Left renal cortex interstitium (tissue), 4 donors: Measurements from ENCODE around the gene HYAL3. TPM values are rescaled to one million over a fixed set of nuclear protein-coding genes. Genes with fewer than 3 reads are reported as not detected.
"Not testable (repeated sequence)": the region's sequence is repeated elsewhere in the genome, so short reads cannot be mapped to it uniquely, and the experiment has no call there.

Experiments
- DNase-seq, 4 donors: peaks; one replicate each; pipeline ENCODE4 v3.0.0-alpha.2; 2013; ENCODE audit warnings: low read depth in 4 of 4, low spot score in 2 of 4, missing footprints in 1 of 4
- polyA plus RNA-seq, 4 donors: library from polyadenylated mRNA; unstranded; fragments of 120-200 nt; gene quantifications; one replicate each; pipeline ENCODE4 v1.2.1, GENCODE V29; 2013; ENCODE audit not compliant: insufficient read length in 4 of 4

Gene HYAL3
- polyA plus RNA-seq, 4 donors, result 2.8 to 4.3 (median 3.6) TPM

DNA sequence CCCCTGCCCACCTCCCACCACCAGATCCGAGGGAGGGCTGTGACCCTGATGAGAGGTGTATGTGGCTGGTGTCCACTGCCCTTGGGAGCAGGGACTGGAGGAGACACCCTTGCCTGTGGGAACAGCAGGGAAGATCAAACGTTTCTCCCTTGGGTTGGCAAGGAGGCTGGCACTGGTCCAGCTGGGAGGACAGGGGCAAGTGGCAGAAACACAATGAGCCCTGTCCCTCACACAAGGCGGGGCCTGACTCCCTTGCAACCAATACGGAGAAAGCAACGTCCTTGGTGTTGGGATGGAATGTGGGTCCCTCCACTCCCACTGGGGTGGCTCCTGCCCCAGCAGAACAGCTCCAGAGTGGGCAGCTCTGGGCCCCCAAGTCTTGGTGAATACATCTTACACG, 18.1 kb upstream of the HYAL3 start:
- DNase-seq, result no peak

- DNase-seq, result no peak
Observed at GRCh38 chr3:50316657-50317242, 17.5 kb upstream of the HYAL3 start.

DNA sequence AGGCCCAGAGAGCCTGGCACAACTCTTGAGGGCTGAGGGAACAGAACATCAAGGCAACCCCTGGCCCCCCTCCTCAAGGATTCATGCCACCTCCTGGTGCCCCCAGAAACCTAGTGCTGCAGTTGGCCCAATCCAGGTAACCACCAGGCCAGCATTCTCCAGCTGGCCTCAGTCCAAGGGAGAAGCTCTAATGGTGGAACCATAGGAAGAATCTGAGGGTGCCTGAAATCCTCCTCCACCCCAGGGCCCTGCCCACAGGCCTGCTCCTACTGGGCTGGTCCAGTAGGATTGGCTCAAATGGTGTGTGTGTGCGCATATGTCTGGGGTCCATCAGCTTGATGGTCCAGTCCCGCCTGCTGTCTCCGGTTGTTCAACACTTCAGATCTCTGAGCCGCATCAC, 15.6 kb upstream of the HYAL3 start:
- DNase-seq, result no peak

GRCh38 chr3:50314342-50314741, 15.1 kb upstream of the HYAL3 start:
- DNase-seq, result no peak

GRCh38 chr3:50312041-50312440, 12.8 kb upstream of the HYAL3 start:
- not testable (repeated sequence) for DNase-seq

DNA sequence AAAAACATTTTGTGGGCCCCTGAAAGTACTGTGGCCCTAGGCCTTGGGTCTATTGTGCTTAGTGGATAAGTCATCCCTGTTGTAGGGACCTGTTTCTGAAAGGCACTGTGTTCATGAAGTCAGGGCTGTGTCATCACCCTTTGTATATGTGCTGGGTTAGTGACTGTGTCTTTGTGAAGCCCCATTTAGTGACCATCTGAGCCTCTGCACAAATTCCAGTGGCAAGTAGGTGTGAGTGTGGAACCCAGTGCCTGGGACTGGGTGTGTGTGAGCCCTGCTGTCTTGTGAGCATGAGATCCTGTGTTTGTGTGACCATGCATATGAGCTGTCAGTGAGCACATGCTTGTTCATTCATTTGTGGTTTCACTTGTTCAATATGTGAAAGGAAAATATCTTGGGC, 5.4 kb upstream of the HYAL3 start:
- DNase-seq, result no peak

DNA sequence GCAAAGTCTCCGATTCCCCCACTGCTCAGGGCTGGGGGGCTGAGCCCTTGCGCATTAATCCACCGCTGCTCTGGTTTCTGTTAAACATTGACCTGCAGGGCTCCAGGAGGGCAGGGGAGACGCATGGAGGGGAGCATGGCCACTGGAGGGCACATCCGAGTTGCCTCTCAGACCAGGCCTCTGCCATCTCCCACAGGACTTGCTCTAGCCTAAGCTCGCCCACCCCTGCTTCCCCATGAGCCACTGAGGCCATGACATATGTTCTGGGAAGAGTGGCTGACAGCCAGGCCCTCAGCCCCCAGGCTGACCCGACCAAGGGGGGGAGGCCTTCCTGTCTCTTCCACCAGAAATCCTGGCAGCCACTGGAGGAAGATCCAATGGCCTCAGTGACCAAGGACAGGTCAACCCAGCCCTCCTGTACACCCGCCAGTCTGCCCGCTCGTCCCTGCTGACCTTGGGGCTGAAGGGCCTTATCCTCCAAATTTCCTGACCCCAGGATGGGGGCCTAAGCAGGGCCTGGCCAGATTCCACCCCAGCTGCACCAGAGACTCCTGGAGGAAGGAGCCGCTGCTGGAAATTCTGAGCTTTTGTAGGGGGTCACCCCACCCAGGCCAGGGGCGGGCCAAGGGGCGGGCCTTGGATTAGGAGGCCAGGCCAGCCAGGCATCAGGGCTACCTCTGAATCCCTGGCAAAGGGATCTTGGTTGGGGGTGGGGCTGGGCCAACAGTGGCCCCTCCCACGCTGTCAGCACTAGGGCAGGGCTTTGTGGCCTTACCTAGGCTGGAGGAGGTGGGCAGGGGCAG, 4.0 kb upstream of the HYAL3 start, which contains the start of gene HYAL1:
Gene HYAL1 (minus strand): TSS at position 562 of the 803 bp plus-strand sequence. CDS start 618 bp downstream, outside the sequence.
- no peak for DNase-seq

DNA sequence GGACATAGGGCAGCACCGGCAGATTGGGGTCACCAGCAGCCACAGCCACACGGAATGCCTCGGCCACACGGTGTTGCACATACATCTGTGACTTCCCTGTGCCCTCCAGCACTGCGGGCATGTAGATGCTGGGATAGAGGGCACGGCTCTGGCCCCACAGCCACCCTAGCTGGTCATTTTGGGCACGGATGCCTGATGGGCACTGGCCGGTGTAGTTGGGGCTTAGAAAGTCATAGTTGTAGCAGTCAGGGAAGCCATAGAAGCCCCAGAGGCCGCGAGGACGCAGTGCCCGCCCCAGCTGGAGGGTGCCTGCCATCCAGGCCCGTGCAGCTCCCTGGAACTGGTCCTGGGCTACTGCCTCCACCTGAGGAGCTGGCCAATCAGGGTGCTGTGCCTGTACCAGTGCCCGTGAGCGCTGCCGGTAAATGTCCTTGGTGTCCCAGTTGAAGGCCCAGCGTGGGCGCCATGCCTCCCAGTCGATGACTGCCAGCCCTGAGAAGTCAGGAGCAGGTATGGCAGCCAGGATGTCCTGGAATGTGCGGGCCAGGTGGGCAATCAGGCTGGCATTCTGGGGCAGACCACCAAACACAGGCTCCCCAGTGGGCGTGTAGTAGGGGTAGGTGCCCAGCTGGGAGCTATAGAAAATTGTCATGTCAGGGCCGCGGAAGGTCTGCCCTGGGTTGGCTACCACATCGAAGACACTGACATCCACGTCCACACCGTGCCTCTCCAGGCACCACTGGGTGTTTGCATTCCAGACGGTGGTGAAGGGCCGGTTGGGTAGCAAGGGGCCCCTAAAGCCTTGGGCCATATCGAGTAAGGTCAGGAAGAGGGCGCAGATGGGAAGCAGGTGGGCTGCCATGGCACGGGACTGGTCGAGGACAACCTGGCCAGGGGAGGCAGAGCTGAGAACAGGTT, 3.1 kb upstream of the HYAL3 start:
- DNase-seq, result no peak

GRCh38 chr3:50300681-50301254, 1.6 kb upstream of the HYAL3 start:
- no peak for DNase-seq

GRCh38 chr3:50299929-50300680, 900 bp upstream of the HYAL3 start:
- DNase-seq, result no peak

DNA sequence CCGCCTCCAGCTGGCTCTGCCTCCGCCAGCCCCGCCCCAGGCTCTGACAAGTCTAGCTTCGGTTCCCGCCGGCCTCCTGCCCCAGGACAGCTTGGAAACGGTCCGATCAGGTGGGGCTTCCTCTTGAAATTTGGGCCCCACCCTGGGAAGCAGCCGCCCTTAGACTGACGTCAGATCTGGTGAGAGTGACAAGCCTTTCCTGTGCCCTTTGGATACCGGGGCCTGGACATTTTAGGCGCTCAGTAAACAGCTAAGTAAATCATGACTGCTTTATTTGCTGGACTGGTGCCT, 378 bp upstream of the HYAL3 start:
- DNase-seq, result peak in 1 of 4 donors; percentile 56

- no peak for DNase-seq
Observed at GRCh38 chr3:50297896-50298725, 1.1 kb downstream of the HYAL3 start.

GRCh38 chr3:50297384-50297775, 1.8 kb downstream of the HYAL3 start:
- no peak for DNase-seq

DNA sequence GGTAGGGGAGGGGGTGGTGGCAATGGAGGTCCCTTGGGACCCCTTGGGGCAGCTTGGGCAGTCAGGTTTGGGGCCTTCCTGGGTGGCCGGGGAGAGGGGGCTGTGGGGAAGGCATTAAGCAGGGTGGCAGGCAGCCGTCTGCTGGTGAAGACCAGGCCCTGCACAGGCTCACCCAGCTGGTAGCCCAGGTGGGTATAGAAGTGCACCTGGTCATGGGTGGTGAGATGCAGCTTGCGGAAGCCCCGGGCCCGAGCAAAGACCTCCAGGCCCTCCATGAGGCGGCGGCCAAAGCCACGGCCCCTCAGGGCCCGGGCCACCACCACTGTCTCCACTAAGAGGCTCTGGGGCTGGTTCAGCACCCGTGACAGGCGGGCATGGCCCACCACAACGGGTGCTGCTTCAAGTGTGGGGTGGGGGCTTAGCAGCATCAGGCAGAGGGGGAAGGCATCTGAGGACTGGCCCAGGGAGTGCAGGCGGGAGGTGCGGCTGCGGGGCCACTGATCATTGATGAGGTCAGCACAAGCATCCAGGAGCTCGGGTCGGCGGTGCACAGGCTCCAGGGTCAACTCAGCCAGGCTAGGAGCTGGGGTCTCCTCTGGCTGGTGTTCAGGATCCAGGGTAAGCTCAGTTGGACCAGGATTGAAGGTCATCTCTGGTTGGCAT, 2.4 kb downstream of the HYAL3 start:
- no peak for DNase-seq

DNA sequence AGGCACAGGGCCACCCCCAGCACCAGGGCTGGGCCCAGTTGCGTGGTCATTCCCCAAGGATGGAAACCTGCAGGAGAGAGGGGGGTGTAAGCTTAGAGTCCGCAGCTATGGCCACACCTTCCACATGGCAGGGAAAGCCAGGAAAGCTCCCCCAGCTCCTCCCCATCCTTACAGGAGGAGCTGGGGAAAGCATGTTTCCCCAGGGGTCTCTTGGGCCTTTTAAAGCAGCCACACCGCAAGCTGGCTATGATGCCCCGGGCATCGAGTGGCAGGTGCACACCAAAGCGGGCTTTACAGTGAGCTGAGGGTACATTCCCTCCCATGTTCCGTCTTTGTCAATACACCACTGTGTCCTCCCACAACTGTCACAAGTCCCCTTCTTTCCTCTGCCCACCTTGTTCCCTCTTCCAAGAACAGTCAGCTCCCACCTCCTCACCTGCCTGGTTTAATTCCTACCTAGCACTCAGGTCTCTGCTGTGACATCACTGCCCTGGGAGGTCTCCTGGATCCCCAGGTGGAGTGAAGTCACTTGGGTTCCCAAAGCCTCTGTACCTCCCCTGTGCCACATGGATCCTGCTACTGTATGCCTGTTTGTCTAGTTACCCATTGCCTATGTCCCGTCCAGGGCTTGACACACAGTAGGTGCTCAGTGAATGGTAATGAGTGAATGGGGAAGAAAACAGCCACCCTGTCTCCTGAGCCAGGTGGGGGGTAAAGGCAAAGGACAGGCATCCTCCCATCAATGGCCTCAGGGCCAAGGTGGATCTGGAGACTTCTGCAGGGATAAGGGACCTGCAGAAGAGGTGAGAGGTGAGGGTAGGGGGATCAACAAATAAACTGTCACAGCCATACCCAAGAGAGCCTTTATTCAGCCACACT, 3.4 kb downstream of the HYAL3 start:
- no peak for DNase-seq

- DNase-seq, result no peak
Observed at GRCh38 chr3:50294492-50295403, 4.5 kb downstream of the HYAL3 start.

DNA sequence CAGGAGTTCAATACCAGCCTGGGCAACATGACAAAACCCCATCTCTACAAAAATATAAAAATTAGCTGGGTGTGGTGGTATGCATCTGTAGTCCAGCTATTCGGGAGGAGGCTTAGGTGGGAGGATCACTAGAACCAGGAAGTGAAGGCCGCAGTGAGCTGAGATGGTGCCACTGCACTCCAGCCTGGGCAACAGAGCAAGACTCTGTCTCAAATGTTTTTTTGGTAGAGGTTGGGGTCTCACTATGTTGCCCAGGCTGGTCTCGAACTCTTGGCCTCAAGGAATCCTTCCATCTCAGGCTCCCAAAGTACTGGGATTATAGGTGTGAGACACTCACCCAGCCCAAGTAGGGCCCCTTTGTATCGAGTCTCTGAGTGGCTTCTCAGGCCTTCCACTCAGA, 5.1 kb downstream of the HYAL3 start:
- DNase-seq, result no peak
